Colonic mucosa (tissue), 4 donors: ENCODE data around the gene CNTNAP5. TPM values are rescaled to one million over a fixed set of nuclear protein-coding genes. Genes with fewer than 3 reads are reported as not detected.

Experiments used
- DNase-seq: peaks from one replicate; pipeline ENCODE4 v3.0.0-alpha.2; 2020
- H3K27ac ChIP-seq: fragments of 200-600 bp; one replicate; pipeline ENCODE4 v1.8.0; 2021
- H3K27me3 ChIP-seq: fragments of 200-600 bp; one replicate; pipeline ENCODE4 v1.8.0; 2021
- H3K36me3 ChIP-seq: fragments of 200-600 bp; one replicate; pipeline ENCODE4 v1.8.0; 2021
- H3K4me1 ChIP-seq: fragments of 200-600 bp; one replicate; pipeline ENCODE4 v1.8.0; 2021; ENCODE audit warnings: mild to moderate bottlenecking
- H3K4me3 ChIP-seq: fragments of 200-600 bp; one replicate; pipeline ENCODE4 v1.8.0; 2021
- H3K9ac ChIP-seq, 2 donors: one replicate each; pipeline ENCODE4 v1.7.0; 2013; ENCODE audit warnings: control low read depth in 2 of 2, low read depth in 2 of 2, low read length in 2 of 2
- H3K9me3 ChIP-seq: fragments of 200-600 bp; one replicate; pipeline ENCODE4 v1.8.0; 2021
- CTCF ChIP-seq: fragments of 200-600 bp; IDR thresholded peaks from one replicate; pipeline ENCODE4 v1.8.0; 2022; ENCODE audit warnings: antibody characterized with exemption, mild to moderate bottlenecking
- intact Hi-C: fragments of 100-400 bp; cut with DNase I; formaldehyde crosslinking; loops from one replicate; pipeline ENCODE4 v1.14.1; 2022
- total RNA-seq, 2 donors: library from RNA; stranded (reverse); fragmentation: NEBNext Ultra II Directional in 1 of 2; extraction: Animal tissue kit (Norgen Biotek cat#: 25700) in 1 of 2; gene quantifications; one replicate each; pipeline ENCODE4 v1.2.1, GENCODE V29; 2021
- donor health status: healthy.
- donor health status: DM: no; HTN: no; CAD: no.
- donor health status: DM: no; HTN: no; CAD: no.

The CNTNAP5 gene
- total RNA-seq, 2 donors from 2014 or later = 0.35 TPM; not detected in 1

DNA sequence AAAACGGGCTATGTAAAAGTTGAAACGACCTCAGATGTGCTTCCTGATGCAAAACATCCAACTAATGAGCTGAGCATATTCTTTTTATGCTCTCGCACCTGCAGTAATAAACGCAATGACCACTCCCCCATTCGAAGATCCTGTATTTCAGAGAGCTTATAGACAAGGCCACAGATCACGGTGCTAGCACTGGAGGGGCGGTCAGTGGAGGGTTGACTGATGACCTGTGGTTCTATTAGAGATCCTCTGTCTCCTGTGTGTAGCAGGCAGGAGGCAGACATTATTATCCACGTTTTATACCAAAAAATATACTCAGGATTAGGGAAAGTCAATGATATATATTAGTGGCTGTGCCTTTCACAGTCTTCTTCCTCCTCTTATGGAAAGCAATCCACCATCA is 457.0 kb downstream of the CNTNAP5 start:
- no peak overlapping the region for H3K4me3 ChIP-seq
- TF ChIP-seq CTCF = no peak
- H3K36me3 ChIP-seq = no peaks in the 10 kb centered on the region
- no peaks in the 10 kb centered on the region for H3K27me3 ChIP-seq
- intact Hi-C loops = no loop called here
- no peaks in the 10 kb centered on the region for H3K9me3 ChIP-seq
- DNase-seq = no peak
- H3K27ac ChIP-seq = no peak overlapping the region
- no peak overlapping the region for H3K9ac ChIP-seq
- H3K4me1 ChIP-seq = no peaks in the 10 kb centered on the region

DNA sequence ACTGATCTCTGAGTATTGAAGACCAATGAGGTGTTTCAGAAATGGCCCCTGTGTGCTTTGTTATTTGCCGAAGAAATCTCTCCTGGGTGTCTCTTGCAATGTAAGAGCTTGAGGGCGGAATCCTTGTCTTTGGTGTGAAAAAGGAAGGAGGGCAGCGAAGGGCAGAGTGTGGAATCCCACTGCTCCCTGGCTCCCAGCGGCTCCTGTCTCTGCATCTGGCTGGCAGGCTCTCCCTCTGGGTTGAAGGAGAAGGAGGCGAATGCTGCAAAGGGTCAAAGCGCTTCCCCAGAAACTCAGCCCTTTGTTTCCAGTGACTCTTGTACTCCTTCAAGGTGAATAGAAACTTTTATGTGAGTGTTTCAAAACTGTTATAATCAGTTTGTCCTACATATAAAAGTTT is 457.5 kb downstream of the CNTNAP5 start:
- no peak for DNase-seq
- Histone ChIP-seq H3K27ac (no peak overlapping the region), H3K36me3 (no peaks in the 10 kb centered on the region), H3K4me1 (no peaks in the 10 kb centered on the region), H3K9ac (no peak overlapping the region), H3K27me3 (no peaks in the 10 kb centered on the region), H3K4me3 (no peak overlapping the region), H3K9me3 (no peaks in the 10 kb centered on the region)
- intact Hi-C loops = no loop called here
- TF ChIP-seq CTCF = no peak

- Histone ChIP-seq H3K27me3 (no peaks in the 10 kb centered on the region), H3K9ac (no peak overlapping the region), H3K27ac (no peak overlapping the region), H3K4me1 (no peaks in the 10 kb centered on the region), H3K4me3 (no peak overlapping the region), H3K36me3 (no peaks in the 10 kb centered on the region), H3K9me3 (no peaks in the 10 kb centered on the region)
- intact Hi-C loops = no loop called here
- DNase-seq = no peak
- no peak for TF ChIP-seq CTCF
Measured at GRCh38 chr2:124485659-124486058, 460.6 kb downstream of the CNTNAP5 start.

- Histone ChIP-seq H3K9ac (no peak overlapping the region), H3K27me3 (no peaks in the 10 kb centered on the region), H3K9me3 (no peaks in the 10 kb centered on the region), H3K4me1 (no peaks in the 10 kb centered on the region), H3K4me3 (no peak overlapping the region), H3K27ac (no peak overlapping the region), H3K36me3 (no peaks in the 10 kb centered on the region)
- no peak for TF ChIP-seq CTCF
- intact Hi-C loops = no loop called here
- DNase-seq = no peak
Measured at GRCh38 chr2:124489686-124490085, 464.6 kb downstream of the CNTNAP5 start.

GRCh38 chr2:124501575-124502152 is 476.6 kb downstream of the CNTNAP5 start:
- Histone ChIP-seq H3K9ac (no peak overlapping the region), H3K4me3 (no peak overlapping the region), H3K4me1 (no peaks in the 10 kb centered on the region), H3K27me3 (no peaks in the 10 kb centered on the region), H3K9me3 (no peaks in the 10 kb centered on the region), H3K36me3 (no peaks in the 10 kb centered on the region), H3K27ac (no peak overlapping the region)
- no peak for DNase-seq
- intact Hi-C loops = no loop called here
- no peak for TF ChIP-seq CTCF
